Hepatocyte (in vitro differentiated cells): Measurements from ENCODE around the gene MEAK7. TPM values are rescaled to one million over a fixed set of nuclear protein-coding genes. Genes with fewer than 3 reads are reported as not detected.
A peak's percentile ranks its signal among the peaks of the same experiment; 100 is the strongest.

Source experiments
- DNase-seq: peaks from one replicate; pipeline ENCODE4 v3.0.0-alpha.2; 2016; ENCODE audit warnings: low spot score
- H2AFZ ChIP-seq: fragments of 200-600 bp; sonication (generic); 2 replicates; pipeline ENCODE4 v1.6.0; 2016; ENCODE audit warnings: antibody characterized with exemption, mild to moderate bottlenecking
- H3K27ac ChIP-seq: fragments of 200-600 bp; sonication (generic); 2 replicates; pipeline ENCODE4 v1.5.1; 2016; ENCODE audit warnings: mild to moderate bottlenecking
- H3K27me3 ChIP-seq: fragments of 200-600 bp; sonication (generic); 2 replicates; pipeline ENCODE4 v1.6.1; 2016
- H3K36me3 ChIP-seq: fragments of 200-600 bp; sonication (generic); replicated peaks from 2 replicates; pipeline ENCODE4 v1.5.1; 2016; ENCODE audit warnings: low read depth; ENCODE audit not compliant: insufficient read depth
- H3K4me1 ChIP-seq: fragments of 200-600 bp; sonication (generic); 2 replicates; pipeline ENCODE4 v1.5.1; 2016; ENCODE audit warnings: mild to moderate bottlenecking, moderate library complexity; ENCODE audit not compliant: insufficient read depth
- H3K4me2 ChIP-seq: fragments of 200-600 bp; sonication (generic); 2 replicates; pipeline ENCODE4 v1.6.0; 2016
- H3K4me3 ChIP-seq: fragments of 200-600 bp; sonication (generic); 2 replicates; pipeline ENCODE4 v1.5.1; 2016; ENCODE audit warnings: mild to moderate bottlenecking
- H3K79me2 ChIP-seq: fragments of 200-600 bp; sonication (generic); 2 replicates; pipeline ENCODE4 v1.6.0; 2017; ENCODE audit warnings: mild to moderate bottlenecking
- H3K9me2 ChIP-seq: fragments of 200-600 bp; sonication (generic); replicated peaks from 2 replicates; pipeline ENCODE4 v1.6.0; 2017; ENCODE audit warnings: mild to moderate bottlenecking; ENCODE audit not compliant: insufficient read depth
- H3K9me3 ChIP-seq: fragments of 200-600 bp; sonication (generic); 2 replicates; pipeline ENCODE4 v1.5.1; 2016; ENCODE audit warnings: low read depth, mild to moderate bottlenecking
- H4K20me1 ChIP-seq: fragments of 200-600 bp; sonication (generic); 2 replicates; pipeline ENCODE4 v1.6.0; 2016; ENCODE audit warnings: mild to moderate bottlenecking; ENCODE audit not compliant: insufficient read depth, poor library complexity, severe bottlenecking
- EZH2 ChIP-seq: fragments of 200-600 bp; sonication (generic); IDR thresholded peaks from 2 replicates; pipeline ENCODE4 v1.6.1; 2016; ENCODE audit warnings: antibody characterized with exemption, mild to moderate bottlenecking, borderline replicate concordance
- EZH2phosphoT487 ChIP-seq: fragments of 200-600 bp; sonication (generic); IDR thresholded peaks from one replicate; pipeline ENCODE4 v1.6.1; 2018; ENCODE audit warnings: antibody characterized with exemption, mild to moderate bottlenecking, low read depth, moderate library complexity; ENCODE audit not compliant: unreplicated experiment, severe bottlenecking
- WGBS: methylation state at CpG from one replicate; pipeline ENCODE4 v1.1.6; 2016; ENCODE audit warnings: low lambda C conversion rate; ENCODE audit errors: missing lambda C conversion rate; 5-methylcytosine and 5-hydroxymethylcytosine counted together
- polyA plus RNA-seq: library from polyadenylated mRNA; unstranded; fragments of >200 nt; fragmentation: Nextera tagmentation; extraction: Ambion mirVana; gene quantifications from 2 replicates; pipeline ENCODE4 v1.2.1, GENCODE V29; 2016
- total RNA-seq: library from RNA; depleted of rRNA; stranded (reverse); fragments of >200 nt; gene quantifications from 2 replicates; pipeline ENCODE4 v1.2.3, GENCODE V29; 2014
- TF ChIP-seq, protein P1 (sequence below): fragments of 200-600 bp; sonication (generic); IDR thresholded peaks from 2 replicates; pipeline ENCODE4 v1.5.1; 2016; ENCODE audit warnings: antibody characterized with exemption, mild to moderate bottlenecking; ENCODE audit not compliant: poor library complexity

Gene MEAK7
- total and polyA plus RNA-seq, 2 experiments from 2014 or later: 21.6 to 29.7 TPM

DNA sequence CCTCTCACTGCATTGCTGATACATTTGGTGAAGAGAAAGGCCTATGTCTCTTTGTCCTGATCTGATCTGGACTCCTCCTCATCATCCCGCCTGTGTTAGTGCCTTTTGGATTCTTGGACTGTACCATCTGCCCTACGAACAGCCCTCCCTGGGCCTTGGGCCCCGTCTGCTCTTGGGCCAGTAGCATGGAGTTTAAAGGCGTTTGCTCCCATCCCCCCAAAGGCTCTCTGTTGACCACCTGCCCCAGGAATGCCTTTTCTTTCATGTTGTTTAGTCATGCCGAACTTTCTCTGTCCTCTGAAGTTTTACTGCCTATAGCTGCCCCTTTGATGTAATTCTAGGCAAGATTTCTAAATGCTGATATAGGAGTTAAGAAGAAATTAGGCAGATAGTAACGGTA, 30.9 kb upstream of the MEAK7 start:
- no peak overlapping the region for H3K4me2 ChIP-seq
- 18% methylated on average over 6 of the region's 6 CpGs for WGBS
- H3K9me2 ChIP-seq: no peaks in the 10 kb centered on the region
- no peaks in the 10 kb centered on the region for H3K36me3 ChIP-seq
- no peak for DNase-seq
- TF ChIP-seq EZH2phosphoT487 (no peak), EZH2 (no peak)
- TF ChIP-seq, protein P1, sequence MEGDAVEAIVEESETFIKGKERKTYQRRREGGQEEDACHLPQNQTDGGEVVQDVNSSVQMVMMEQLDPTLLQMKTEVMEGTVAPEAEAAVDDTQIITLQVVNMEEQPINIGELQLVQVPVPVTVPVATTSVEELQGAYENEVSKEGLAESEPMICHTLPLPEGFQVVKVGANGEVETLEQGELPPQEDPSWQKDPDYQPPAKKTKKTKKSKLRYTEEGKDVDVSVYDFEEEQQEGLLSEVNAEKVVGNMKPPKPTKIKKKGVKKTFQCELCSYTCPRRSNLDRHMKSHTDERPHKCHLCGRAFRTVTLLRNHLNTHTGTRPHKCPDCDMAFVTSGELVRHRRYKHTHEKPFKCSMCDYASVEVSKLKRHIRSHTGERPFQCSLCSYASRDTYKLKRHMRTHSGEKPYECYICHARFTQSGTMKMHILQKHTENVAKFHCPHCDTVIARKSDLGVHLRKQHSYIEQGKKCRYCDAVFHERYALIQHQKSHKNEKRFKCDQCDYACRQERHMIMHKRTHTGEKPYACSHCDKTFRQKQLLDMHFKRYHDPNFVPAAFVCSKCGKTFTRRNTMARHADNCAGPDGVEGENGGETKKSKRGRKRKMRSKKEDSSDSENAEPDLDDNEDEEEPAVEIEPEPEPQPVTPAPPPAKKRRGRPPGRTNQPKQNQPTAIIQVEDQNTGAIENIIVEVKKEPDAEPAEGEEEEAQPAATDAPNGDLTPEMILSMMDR: no peak
- H3K4me3 ChIP-seq: no peak overlapping the region
- H3K79me2 ChIP-seq: no peaks in the 10 kb centered on the region
- H3K27ac ChIP-seq: no peak overlapping the region
- H4K20me1 ChIP-seq: no peaks in the 10 kb centered on the region
- H3K27me3 ChIP-seq: no peaks in the 10 kb centered on the region
- H3K9me3 ChIP-seq: no peaks in the 10 kb centered on the region
- no peak overlapping the region for H2AFZ ChIP-seq
- H3K4me1 ChIP-seq: peaks cover 7% of the 10 kb centered on the region

DNA sequence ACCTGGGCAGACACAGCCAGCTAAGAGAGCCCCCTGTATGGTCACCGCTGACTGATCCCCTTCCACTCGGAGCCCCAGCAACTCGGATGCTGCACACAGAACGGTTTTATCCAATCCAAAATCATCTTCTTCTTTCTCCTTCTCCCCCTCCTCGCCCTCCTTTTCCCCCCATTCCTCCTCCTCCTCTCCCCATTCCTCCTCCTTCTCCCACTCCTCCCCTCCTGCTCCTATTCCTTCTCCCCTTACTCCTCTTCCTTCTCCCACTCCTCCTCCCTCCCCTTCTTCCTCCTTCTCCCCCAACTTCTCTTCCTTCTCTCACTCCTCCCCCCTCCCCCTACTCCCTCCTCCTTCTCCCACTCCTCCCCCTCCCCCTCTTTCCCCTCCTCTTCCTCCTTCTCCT, 30.4 kb upstream of the MEAK7 start:
- Histone ChIP-seq H3K9me2 (no peaks in the 10 kb centered on the region), H3K4me2 (no peak overlapping the region), H4K20me1 (no peaks in the 10 kb centered on the region), H3K9me3 (no peaks in the 10 kb centered on the region), H3K4me1 (peaks cover 7% of the 10 kb centered on the region), H3K4me3 (no peak overlapping the region), H3K36me3 (no peaks in the 10 kb centered on the region), H3K27ac (no peak overlapping the region), H2AFZ (no peak overlapping the region), H3K79me2 (no peaks in the 10 kb centered on the region), H3K27me3 (no peaks in the 10 kb centered on the region)
- WGBS: 83% methylated on average over 2 of the region's 5 CpGs
- DNase-seq: no peak
- TF ChIP-seq EZH2phosphoT487: no peak
- TF ChIP-seq EZH2: no peak
- TF ChIP-seq, protein P1: no peak

DNA sequence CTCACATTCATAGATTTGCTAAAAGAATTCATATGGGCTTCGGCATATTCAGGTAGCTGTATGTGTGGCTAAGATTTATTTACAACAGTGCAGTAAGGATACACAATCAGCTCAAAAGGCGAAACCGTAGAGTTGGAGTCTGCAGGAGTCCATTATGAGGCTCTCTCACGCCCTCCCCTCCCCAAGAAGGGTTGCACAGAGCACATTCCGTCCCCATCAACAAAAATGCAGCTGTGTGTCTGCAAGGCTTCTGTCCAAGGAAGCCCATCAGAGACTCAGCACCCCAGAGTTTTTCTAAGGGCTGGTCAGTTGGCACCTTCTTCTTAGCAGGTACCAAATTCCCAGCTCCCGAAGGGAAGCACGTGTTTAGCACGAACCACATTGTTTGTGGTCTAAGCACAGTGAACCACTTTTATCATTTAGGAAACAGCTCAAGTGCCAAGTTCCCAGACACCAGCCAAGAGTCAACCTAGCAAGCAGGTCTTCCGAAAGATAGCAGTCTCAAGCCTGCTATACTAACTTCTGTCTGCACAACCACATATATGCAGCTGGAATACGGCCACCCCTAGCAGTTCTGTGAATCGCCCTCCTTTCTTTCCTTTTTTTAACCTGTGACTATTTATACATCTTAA, 28.5 kb upstream of the MEAK7 start:
- Histone ChIP-seq H2AFZ (no peak overlapping the region), H3K27me3 (no peaks in the 10 kb centered on the region), H3K79me2 (no peaks in the 10 kb centered on the region), H3K9me2 (no peaks in the 10 kb centered on the region), H3K4me2 (peak overlapping the region; percentile 28), H3K9me3 (no peaks in the 10 kb centered on the region), H3K4me3 (no peak overlapping the region), H3K36me3 (no peaks in the 10 kb centered on the region), H3K4me1 (peaks cover 7% of the 10 kb centered on the region), H3K27ac (peak overlapping the region; percentile 75), H4K20me1 (no peaks in the 10 kb centered on the region)
- TF ChIP-seq EZH2phosphoT487 (no peak), EZH2 (no peak)
- TF ChIP-seq, protein P1: no peak
- WGBS: 78% methylated on average over 11 of the region's 11 CpGs
- DNase-seq: no peak
